Rectal smooth muscle tissue (tissue), 1 donor: ENCODE results near the gene OR2F1.

Experiments
- H3K27ac ChIP-seq: one replicate; pipeline ENCODE4 v1.7.0; 2013; ENCODE audit warnings: low read depth, low read length, inconsistent platforms
- H3K27me3 ChIP-seq: one replicate; pipeline ENCODE4 v1.7.0; 2013; ENCODE audit warnings: low read length; ENCODE audit not compliant: control insufficient read depth, insufficient read depth
- H3K36me3 ChIP-seq: one replicate; pipeline ENCODE4 v1.7.0; 2013; ENCODE audit warnings: low read length; ENCODE audit not compliant: control insufficient read depth, insufficient read depth
- H3K4me1 ChIP-seq: one replicate; pipeline ENCODE4 v1.7.0; 2013; ENCODE audit warnings: low read length; ENCODE audit not compliant: control insufficient read depth, insufficient read depth
- H3K4me3 ChIP-seq: one replicate; pipeline ENCODE4 v1.7.0; 2013; ENCODE audit warnings: low read length
- H3K9ac ChIP-seq: one replicate; pipeline ENCODE4 v1.7.0; 2013; ENCODE audit warnings: low read length

The OR2F1 gene, protein sequence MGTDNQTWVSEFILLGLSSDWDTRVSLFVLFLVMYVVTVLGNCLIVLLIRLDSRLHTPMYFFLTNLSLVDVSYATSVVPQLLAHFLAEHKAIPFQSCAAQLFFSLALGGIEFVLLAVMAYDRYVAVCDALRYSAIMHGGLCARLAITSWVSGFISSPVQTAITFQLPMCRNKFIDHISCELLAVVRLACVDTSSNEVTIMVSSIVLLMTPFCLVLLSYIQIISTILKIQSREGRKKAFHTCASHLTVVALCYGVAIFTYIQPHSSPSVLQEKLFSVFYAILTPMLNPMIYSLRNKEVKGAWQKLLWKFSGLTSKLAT

DNA sequence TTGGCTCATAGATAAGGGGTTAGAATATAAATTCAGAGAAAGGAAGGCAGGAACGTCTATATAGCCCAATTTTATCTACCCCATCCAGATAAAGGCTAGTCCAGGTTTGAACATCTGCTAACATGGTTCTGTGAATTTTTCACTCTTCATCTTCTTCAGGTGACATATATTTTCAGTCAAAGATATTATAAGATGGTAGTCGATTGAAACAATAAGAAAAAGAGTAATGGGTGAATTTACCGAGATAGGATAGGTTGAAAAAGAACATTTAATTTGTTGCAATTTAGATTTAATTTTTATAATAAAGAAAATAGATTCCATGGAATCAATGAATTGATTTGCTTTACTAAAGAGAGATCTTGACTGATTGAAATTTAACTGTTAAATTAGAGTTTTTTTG lies at the start of gene OR2F1:
OR2F1 (plus strand) TSS at position 301 of the 400 bp plus-strand sequence. CDS start 5,127 bp downstream, outside the sequence.
- no peak within 1 kb of the TSS for H3K4me3 ChIP-seq
- no peak within 1 kb of the TSS for H3K27ac ChIP-seq
- no peaks in the 10 kb centered on the region for H3K36me3 ChIP-seq
- no peak within 1 kb of the TSS for H3K9ac ChIP-seq
- H3K27me3 ChIP-seq: no peaks in the 10 kb centered on the region
- H3K4me1 ChIP-seq: no peaks in the 10 kb centered on the region

DNA sequence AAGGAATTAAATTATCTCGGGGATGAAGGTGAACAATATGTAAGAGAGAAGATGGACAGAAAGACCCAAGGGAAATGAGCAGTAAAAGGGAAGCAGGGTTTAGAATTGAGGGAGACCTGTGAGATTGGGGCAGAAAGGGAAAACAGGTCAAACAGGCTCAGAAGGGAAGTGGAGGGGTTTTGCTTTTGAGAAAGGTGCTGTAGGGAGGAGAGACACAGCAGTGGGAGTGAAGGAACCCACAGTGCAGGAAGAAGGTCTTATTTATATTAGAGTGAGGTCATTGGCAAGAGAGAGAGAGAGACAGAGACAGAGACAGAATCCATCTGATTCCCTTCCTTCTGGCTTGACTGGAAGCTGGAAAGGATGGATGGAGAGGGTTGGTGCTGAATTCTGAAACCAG lies 49.1 kb upstream of the OR2F1 start:
- no peak overlapping the region for H3K4me3 ChIP-seq
- no peak overlapping the region for H3K9ac ChIP-seq
- H3K27me3 ChIP-seq: no peaks in the 10 kb centered on the region
- no peak overlapping the region for H3K27ac ChIP-seq
- H3K36me3 ChIP-seq: no peaks in the 10 kb centered on the region
- H3K4me1 ChIP-seq: peaks cover 5% of the 10 kb centered on the region

DNA sequence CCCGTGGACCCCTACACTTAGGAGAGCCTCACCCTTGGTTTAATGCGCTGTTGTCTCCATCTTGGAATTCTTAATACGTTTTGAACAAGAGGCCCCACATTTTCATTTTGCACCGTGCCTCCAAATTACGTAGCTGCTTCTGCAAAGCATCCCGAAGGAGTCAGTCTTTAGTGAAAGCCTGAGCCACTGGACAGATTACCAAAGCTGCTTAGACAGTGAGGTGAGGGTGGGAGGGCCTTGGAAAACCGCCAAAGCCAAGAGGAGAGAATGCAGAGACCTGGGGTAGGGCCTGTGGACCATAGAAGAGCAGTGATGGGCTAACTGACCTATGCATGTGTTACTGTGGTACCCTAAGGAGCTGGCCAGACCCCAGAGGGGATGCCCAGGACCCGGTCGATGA lies 48.5 kb upstream of the OR2F1 start:
- no peaks in the 10 kb centered on the region for H3K36me3 ChIP-seq
- no peak overlapping the region for H3K4me3 ChIP-seq
- H3K9ac ChIP-seq: no peak overlapping the region
- H3K27ac ChIP-seq: no peak overlapping the region
- no peaks in the 10 kb centered on the region for H3K4me1 ChIP-seq
- H3K27me3 ChIP-seq: no peaks in the 10 kb centered on the region

DNA sequence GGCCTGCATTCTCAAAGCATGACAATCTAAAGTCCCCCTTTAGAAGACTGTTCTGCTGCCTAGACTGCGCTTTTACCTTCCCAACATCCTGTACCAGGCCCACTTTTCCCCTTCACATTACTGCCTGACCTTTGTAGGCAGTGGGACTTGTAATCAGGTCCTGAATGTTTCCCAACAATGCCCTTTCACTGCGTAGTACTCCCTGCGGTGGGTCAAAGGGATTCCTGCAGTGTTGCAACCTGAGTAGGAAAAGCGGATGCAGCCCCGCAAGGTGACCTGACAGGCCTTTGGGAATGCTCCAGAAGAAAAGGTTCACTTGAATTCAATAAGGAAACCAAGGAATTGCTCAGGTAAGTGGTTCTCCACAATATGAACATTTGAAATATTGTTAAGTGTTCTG lies 47.7 kb upstream of the OR2F1 start:
- no peaks in the 10 kb centered on the region for H3K27me3 ChIP-seq
- H3K4me1 ChIP-seq: no peaks in the 10 kb centered on the region
- H3K4me3 ChIP-seq: no peak overlapping the region
- H3K36me3 ChIP-seq: no peaks in the 10 kb centered on the region
- no peak overlapping the region for H3K9ac ChIP-seq
- H3K27ac ChIP-seq: no peak overlapping the region

DNA sequence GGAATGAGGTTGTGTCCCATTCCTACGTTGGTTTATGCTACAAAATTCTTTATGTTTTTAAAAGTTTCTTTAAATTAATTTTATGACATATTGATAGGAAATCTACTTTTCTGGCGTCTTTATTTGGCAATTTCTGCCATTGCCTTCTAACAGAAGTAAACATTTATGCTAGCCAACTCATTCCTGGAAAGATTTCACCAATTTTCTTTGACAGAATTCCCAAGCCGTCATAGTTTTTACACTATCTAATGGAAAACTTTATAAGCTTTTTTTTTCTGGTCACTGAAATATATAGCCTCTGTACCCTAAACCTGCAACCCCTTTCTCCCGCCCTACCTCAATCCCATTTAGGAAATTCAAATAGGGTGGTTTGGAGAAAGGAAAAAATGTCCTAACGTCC lies 46.5 kb upstream of the OR2F1 start:
- Histone ChIP-seq H3K4me3 (no peak overlapping the region), H3K27me3 (no peaks in the 10 kb centered on the region), H3K36me3 (no peaks in the 10 kb centered on the region), H3K4me1 (no peaks in the 10 kb centered on the region), H3K9ac (no peak overlapping the region), H3K27ac (no peak overlapping the region)

DNA sequence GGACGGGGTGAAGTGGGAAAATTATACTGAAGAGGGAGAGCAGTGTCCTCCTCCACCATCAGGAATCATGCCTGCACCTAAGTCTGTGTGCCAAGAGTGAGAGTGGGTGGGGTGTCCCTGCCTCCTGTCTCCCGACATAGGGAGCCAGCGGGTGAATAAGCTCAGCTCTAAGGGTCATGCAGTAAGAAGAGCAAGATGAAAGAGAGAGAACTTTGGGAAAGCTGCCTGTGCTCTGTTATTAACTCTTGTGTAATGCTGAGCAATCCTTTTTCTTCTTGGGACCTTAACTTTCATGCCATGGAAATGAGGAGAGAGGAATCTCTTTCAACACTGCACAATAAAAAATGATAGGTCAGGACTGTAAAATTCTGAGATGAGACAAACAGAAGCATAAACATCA lies 44.8 kb upstream of the OR2F1 start:
- Histone ChIP-seq H3K4me3 (no peak overlapping the region), H3K27me3 (no peaks in the 10 kb centered on the region), H3K36me3 (no peaks in the 10 kb centered on the region), H3K27ac (no peak overlapping the region), H3K9ac (no peak overlapping the region), H3K4me1 (no peaks in the 10 kb centered on the region)

DNA sequence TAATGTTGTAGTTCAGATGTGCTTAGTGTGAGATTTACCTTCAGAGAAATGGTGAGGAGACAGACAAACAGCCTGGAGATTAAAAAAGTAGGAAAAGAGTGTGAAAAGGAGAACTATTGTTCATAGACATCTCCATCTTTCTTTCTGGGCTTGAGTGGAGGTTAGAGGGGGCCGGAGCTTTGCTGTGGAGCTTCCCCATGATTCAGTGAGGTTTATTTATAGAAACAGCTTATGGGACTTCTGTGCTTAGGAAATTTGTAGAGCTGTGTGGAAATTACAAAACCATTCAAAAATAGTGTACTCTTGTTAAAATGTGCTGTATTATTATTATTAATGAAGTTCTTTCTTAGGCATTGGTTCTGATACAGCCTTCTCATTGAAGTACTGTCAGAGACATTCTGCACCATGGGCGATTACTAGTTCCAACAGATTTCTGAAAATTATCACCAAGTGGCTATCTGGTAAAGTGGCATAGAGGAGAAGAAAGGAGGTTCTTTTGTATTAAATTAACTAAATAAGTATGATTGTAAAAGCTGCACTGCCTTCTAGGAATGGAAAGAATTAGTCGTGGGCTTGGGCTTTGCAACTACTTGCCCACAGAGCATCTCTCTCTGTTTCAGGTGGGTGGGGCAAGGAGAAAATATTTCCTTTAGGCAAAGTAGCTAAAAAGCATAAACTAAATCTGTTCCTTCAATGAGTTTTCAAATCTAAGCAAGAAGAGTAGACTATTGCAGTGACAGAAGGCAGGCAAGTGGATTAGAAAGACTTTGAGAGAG lies 44.0 kb upstream of the OR2F1 start:
- no peak overlapping the region for H3K27ac ChIP-seq
- H3K27me3 ChIP-seq: no peaks in the 10 kb centered on the region
- no peak overlapping the region for H3K4me3 ChIP-seq
- H3K4me1 ChIP-seq: no peaks in the 10 kb centered on the region
- no peaks in the 10 kb centered on the region for H3K36me3 ChIP-seq
- H3K9ac ChIP-seq: no peak overlapping the region

DNA sequence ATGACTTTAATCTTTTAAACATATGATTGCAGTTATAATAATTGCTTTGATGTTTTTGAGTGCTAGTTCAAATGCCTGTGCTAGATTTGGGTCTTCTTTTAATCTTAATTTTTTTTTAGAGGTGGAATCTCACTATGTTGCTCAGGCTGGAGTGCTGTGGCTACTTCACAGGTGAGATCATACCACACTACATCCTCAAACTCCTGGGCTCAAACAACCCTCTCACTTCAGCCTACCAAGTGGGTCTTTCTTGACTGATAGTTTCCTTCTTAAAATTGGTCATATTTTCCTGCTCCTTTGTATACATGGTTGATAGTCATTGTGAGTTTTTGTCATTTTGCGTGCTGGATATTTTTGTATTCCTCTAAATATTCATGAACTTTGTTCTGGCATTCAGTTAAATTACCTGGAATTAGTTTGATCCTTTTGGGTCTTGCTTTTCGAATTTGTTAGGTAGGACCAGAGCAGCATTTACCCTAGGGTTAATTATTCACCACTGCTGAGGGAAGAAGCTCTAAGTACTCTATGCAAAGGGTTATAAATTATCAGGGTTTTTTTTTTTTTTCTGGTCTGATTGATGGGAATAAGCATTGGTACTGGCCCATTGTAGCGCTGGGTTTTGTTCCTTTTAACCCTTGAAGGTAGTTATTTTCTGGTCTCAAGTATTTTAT lies 40.6 kb upstream of the OR2F1 start:
- Histone ChIP-seq H3K4me3 (no peak overlapping the region), H3K36me3 (no peaks in the 10 kb centered on the region), H3K4me1 (no peaks in the 10 kb centered on the region), H3K27me3 (no peaks in the 10 kb centered on the region), H3K9ac (no peak overlapping the region), H3K27ac (no peak overlapping the region)

DNA sequence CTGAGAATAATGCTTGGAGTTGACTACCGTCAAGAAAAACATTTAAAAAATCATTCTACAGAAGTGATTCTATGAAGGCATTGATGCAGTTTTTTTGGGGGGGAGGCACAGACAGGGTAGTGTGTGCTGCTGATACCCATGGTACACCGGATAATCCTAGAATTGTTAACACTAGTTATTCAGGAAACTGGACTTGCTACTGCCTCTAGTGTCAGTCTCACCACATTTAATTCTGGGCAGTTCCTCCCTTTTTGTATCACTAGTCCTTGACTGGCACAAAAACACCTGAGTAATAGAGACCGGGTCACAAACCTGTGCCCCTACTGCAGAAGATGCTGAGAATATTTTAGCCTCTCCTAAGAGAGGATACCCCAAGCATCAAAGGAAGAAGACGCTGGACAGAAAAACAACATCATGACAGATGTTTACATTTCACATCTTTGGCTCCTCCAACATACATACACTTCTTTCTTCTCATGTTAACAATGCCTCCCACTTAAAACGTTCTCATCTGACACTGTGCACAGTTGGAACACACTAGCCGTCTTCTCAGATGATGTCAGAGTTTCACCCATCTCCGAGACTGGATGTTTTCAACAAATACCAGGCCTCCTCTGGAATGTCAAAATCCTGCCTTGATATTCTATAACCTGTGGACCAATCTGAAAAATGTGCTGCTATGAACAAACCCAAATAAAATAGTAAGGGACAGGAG lies 39.5 kb upstream of the OR2F1 start:
- H3K9ac ChIP-seq: no peak overlapping the region
- no peaks in the 10 kb centered on the region for H3K4me1 ChIP-seq
- no peak overlapping the region for H3K27ac ChIP-seq
- no peak overlapping the region for H3K4me3 ChIP-seq
- H3K27me3 ChIP-seq: no peaks in the 10 kb centered on the region
- no peaks in the 10 kb centered on the region for H3K36me3 ChIP-seq

DNA sequence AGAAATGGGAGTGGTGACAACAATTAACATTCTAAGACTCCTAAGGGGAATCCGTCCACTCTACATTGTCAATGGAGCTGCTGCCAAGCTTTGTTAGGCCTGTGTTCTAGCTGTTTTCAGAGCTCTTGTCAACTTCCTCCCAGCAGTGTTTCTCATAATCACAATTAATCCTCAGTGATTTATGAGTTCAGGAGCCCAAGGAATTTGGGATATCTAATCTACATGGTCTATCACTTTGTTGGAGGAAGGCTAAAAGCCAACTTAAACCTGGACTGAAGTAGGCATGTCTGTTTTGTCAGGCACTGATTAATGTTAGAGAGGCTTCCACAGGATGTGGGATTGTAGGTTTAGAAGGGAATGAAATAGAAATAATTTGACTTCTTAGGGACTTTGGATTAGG lies 29.8 kb upstream of the OR2F1 start:
- Histone ChIP-seq H3K27me3 (no peaks in the 10 kb centered on the region), H3K4me3 (no peak overlapping the region), H3K4me1 (no peaks in the 10 kb centered on the region), H3K36me3 (no peaks in the 10 kb centered on the region), H3K9ac (no peak overlapping the region), H3K27ac (no peak overlapping the region)

DNA sequence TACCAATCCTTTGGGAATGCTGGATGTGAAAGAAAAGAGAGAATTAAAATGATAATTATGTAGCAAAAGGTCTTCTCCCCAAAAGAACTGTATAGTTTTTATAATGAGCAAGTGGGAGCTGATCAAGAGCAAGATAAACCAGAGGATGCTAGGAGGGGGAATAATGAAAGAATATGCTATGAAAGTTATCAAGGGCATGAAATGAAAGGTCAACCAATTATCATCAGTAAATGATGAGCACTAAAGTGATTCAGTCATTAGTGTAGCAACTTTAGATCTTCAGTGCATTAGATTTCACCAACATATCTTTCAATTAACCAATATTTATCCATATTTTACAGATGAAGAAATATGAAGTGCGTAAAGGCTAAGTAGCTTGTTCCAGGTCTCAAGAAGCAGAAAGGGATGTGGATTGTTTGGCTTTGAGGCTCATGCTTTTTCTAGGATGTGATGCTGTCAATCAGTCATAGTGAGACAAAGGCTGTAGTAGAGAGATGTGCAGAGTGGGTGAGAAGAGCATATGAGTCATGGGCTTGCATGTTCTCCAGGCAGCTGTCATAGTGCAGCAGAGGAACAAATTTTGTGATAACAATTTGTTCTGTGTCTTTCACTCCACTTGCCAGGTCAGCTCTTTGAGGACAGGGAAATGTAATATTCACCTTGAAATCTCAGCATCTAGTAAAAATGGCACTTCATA lies 25.3 kb upstream of the OR2F1 start:
- Histone ChIP-seq H3K4me1 (no peaks in the 10 kb centered on the region), H3K27me3 (no peaks in the 10 kb centered on the region), H3K9ac (no peak overlapping the region), H3K36me3 (no peaks in the 10 kb centered on the region), H3K27ac (no peak overlapping the region), H3K4me3 (no peak overlapping the region)

DNA sequence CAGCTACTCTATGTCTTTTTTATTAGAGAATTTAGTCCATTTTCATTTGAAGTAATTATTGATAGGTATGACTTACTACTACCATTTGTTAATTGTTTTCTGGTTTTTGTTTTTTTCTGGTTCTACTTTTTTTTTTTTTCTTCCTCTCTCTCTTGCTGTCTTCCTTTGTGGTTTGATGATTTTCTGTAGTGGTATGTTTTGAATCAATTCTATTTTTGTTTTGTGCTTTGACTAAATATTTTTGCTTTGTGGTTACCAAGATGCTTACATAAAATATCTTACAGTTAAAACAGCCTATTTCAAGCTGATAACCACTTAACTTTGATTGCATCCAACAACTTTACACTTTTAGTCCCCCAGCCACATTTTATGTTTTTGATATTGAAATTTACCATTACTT lies 22.9 kb upstream of the OR2F1 start:
- Histone ChIP-seq H3K27me3 (no peaks in the 10 kb centered on the region), H3K4me3 (no peak overlapping the region), H3K9ac (no peak overlapping the region), H3K36me3 (no peaks in the 10 kb centered on the region), H3K4me1 (no peaks in the 10 kb centered on the region), H3K27ac (no peak overlapping the region)
